Measurements from ENCODE around the gene PDZK1.
"Not testable (repeated sequence)": the region's sequence is repeated elsewhere in the genome, so short reads cannot be mapped to it uniquely, and the experiment has no call there.

The PDZK1 gene

DNA sequence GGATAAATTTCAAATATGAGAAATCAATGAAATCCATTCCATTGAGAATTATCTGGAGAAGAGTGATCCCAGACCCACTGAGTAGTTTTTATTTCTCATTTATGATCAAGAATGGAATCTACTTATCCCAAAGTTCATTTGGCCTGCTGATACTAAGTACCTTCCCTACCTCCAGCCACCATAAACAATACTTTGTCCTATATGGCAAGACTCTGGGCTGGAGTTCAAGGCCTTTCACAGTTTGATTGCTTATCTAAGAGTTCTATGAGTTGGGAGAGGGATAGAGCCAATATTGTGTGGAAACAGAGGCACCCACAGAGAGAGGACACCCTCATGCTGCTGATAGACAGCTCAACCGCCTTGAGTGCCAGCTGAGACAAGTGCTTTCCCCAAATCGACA, 5.1 kb downstream of the PDZK1 start:
- no peak overlapping the region for H3K4me3 ChIP-seq (ENCODE audit: low read length)

GRCh38 chr1:145701306-145701862, 5.8 kb downstream of the PDZK1 start:
- Histone ChIP-seq H2AFZ (ENCODE audit: low read depth, low read length) (no peak overlapping the region), H3K4me3 (ENCODE audit: low read length) (no peak overlapping the region), H3K4me1 (ENCODE audit: insufficient read depth, low read length) (no peaks in the 10 kb centered on the region), H3K36me3 (ENCODE audit: insufficient read depth, low read length) (no peaks in the 10 kb centered on the region), H3K9me3 (ENCODE audit: low read length) (no peaks in the 10 kb centered on the region), H3K27me3 (ENCODE audit: insufficient read depth, low read length) (no peaks in the 10 kb centered on the region)

More for the DNA sequence above, 5.1 kb downstream of the PDZK1 start:
- no peaks in the 10 kb centered on the region for H3K4me1 ChIP-seq (ENCODE audit: insufficient read depth, low read length)
- H3K9me3 ChIP-seq (ENCODE audit: low read length), result no peaks in the 10 kb centered on the region
- no peaks in the 10 kb centered on the region for H3K27me3 ChIP-seq (ENCODE audit: insufficient read depth, low read length)
- H2AFZ ChIP-seq (ENCODE audit: low read depth, low read length), result no peak overlapping the region
- H3K36me3 ChIP-seq (ENCODE audit: insufficient read depth, low read length), result no peaks in the 10 kb centered on the region

DNA sequence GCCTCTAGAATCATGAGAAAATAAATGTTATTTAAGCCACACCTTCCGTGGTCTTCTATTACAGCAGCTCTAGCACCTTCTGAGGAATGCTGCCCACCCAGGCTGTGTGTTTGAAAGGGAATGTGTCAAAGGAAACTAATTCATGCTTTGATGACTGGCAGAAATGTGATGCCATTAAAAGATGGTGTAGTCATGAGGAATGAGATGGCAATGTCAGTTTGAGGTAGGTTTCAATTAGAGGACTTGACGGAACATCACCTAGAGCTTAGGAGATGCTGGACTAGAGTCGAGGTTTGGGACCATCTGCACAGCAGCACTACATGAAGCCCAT, 10.6 kb downstream of the PDZK1 start:
- H3K27me3 ChIP-seq (ENCODE audit: insufficient read depth, low read length), result no peaks in the 10 kb centered on the region
- no peaks in the 10 kb centered on the region for H3K36me3 ChIP-seq (ENCODE audit: insufficient read depth, low read length)
- H2AFZ ChIP-seq (ENCODE audit: low read depth, low read length), result no peak overlapping the region
- no peaks in the 10 kb centered on the region for H3K9me3 ChIP-seq (ENCODE audit: low read length)
- H3K4me3 ChIP-seq (ENCODE audit: low read length), result no peak overlapping the region
- H3K4me1 ChIP-seq (ENCODE audit: insufficient read depth, low read length), result no peaks in the 10 kb centered on the region

DNA sequence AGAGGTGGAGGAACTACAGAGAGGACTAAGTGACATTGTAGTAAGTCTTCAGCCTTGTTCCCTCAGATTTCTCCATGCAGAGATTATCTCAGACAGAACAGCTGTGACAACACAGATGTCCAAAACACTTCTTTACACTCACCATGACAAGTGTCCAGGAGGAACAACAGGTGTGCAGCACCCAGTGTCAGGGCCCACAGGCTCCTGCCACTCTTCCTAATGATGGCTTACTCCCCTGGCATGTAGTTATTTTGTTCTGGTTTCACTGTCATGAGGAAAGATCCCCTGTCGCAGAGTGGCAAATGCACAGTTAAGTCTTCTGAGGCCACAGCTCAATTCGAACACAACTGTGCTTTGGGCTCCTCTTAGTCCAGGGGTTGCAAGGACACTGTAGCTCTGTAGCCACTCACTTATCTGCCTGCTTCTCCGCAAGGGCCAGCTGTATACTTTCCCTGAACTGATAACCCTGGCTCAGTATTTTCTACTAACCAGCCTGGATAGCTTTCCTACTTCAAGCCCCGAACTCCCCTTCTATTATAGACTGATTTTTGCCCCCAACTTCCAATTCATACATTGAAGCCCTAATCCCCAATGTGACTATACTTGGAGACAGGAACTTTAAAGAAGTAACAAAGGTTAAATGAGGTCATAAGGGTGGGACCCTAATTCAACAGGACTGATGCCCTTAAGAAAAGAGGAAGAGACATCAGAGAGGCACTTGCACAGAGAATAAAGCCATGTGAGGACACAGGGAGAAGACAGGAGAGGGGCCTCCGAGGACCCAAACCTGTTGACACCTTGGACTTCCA, 11.1 kb downstream of the PDZK1 start:
- Histone ChIP-seq H3K4me3 (ENCODE audit: low read length) (no peak overlapping the region), H3K9me3 (ENCODE audit: low read length) (no peaks in the 10 kb centered on the region), H3K4me1 (ENCODE audit: insufficient read depth, low read length) (no peaks in the 10 kb centered on the region), H2AFZ (ENCODE audit: low read depth, low read length) (no peak overlapping the region), H3K27me3 (ENCODE audit: insufficient read depth, low read length) (no peaks in the 10 kb centered on the region), H3K36me3 (ENCODE audit: insufficient read depth, low read length) (no peaks in the 10 kb centered on the region)

GRCh38 chr1:145692785-145693443, 14.3 kb downstream of the PDZK1 start:
- no peaks in the 10 kb centered on the region for H3K9me3 ChIP-seq (ENCODE audit: low read length)
- no peaks in the 10 kb centered on the region for H3K27me3 ChIP-seq (ENCODE audit: insufficient read depth, low read length)
- H3K4me1 ChIP-seq (ENCODE audit: insufficient read depth, low read length), result peaks cover 4% of the 10 kb centered on the region
- no peak overlapping the region for H2AFZ ChIP-seq (ENCODE audit: low read depth, low read length)
- no peak overlapping the region for H3K4me3 ChIP-seq (ENCODE audit: low read length)
- H3K36me3 ChIP-seq (ENCODE audit: insufficient read depth, low read length), result no peaks in the 10 kb centered on the region

GRCh38 chr1:145690587-145691558, 16.3 kb downstream of the PDZK1 start:
- Histone ChIP-seq H3K4me3 (ENCODE audit: low read length) (no peak overlapping the region), H3K36me3 (ENCODE audit: insufficient read depth, low read length) (no peaks in the 10 kb centered on the region), H3K4me1 (ENCODE audit: insufficient read depth, low read length) (peaks cover 4% of the 10 kb centered on the region), H2AFZ (ENCODE audit: low read depth, low read length) (no peak overlapping the region), H3K27me3 (ENCODE audit: insufficient read depth, low read length) (no peaks in the 10 kb centered on the region), H3K9me3 (ENCODE audit: low read length) (no peaks in the 10 kb centered on the region)

DNA sequence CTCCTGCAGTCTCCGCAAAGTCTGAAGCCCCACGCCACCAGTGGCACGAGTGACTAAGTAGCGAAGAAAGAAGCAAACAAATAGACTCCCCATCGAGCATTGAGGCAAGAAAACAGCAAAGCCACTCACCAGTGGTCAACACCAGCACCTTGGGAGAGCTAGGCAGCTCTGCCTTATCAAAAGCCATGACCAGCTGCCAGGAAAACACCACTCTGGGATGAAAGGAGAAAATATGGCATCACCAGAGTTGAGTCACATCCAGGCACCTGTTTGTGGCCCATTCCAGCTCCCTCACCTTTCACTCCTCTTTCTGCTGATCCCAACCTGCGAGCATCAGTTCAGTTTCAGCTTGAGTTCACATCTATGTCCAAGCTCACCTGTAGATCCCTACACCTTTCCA, 17.2 kb downstream of the PDZK1 start:
- H3K27me3 ChIP-seq (ENCODE audit: insufficient read depth, low read length), result no peaks in the 10 kb centered on the region
- H2AFZ ChIP-seq (ENCODE audit: low read depth, low read length), result no peak overlapping the region
- H3K4me1 ChIP-seq (ENCODE audit: insufficient read depth, low read length), result peaks cover 4% of the 10 kb centered on the region
- no peak overlapping the region for H3K4me3 ChIP-seq (ENCODE audit: low read length)
- H3K9me3 ChIP-seq (ENCODE audit: low read length), result no peaks in the 10 kb centered on the region
- no peaks in the 10 kb centered on the region for H3K36me3 ChIP-seq (ENCODE audit: insufficient read depth, low read length)

- Histone ChIP-seq H3K4me1 (ENCODE audit: insufficient read depth, low read length) (peaks cover 4% of the 10 kb centered on the region), H3K36me3 (ENCODE audit: insufficient read depth, low read length) (no peaks in the 10 kb centered on the region), H3K9me3 (ENCODE audit: low read length) (no peaks in the 10 kb centered on the region), H3K4me3 (ENCODE audit: low read length) (no peak overlapping the region), H3K27me3 (ENCODE audit: insufficient read depth, low read length) (no peaks in the 10 kb centered on the region), H2AFZ (ENCODE audit: low read depth, low read length) (no peak overlapping the region)
These were observed 18.2 kb downstream of the PDZK1 start for GRCh38 chr1:145688924-145689323.

DNA sequence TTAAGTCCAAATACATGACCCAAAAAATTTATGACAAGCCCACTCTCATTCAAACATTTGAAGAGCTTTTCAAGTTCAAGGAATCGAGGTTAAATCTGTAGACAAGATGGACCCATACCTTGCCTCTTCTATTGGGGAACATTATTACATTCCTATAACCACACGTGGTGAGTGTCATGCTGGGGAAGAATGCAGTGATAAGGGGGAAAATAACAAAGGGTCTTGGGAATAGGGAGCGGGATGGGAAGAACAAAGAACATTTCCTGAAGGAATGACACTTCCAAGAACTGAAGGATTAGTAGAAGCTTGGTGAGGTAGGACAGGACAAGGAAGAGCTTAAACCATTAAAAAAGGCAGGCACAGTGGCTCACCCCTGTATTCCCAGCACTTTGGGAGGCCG, 18.8 kb downstream of the PDZK1 start:
- H3K9me3 ChIP-seq (ENCODE audit: low read length), result no peaks in the 10 kb centered on the region
- H2AFZ ChIP-seq (ENCODE audit: low read depth, low read length), result no peak overlapping the region
- H3K27me3 ChIP-seq (ENCODE audit: insufficient read depth, low read length), result no peaks in the 10 kb centered on the region
- no peak overlapping the region for H3K4me3 ChIP-seq (ENCODE audit: low read length)
- no peaks in the 10 kb centered on the region for H3K36me3 ChIP-seq (ENCODE audit: insufficient read depth, low read length)
- H3K4me1 ChIP-seq (ENCODE audit: insufficient read depth, low read length), result peaks cover 4% of the 10 kb centered on the region

GRCh38 chr1:145686078-145686477, 21.1 kb downstream of the PDZK1 start:
- not testable (repeated sequence) for H3K4me3 ChIP-seq (ENCODE audit: low read length); H3K9me3 ChIP-seq (ENCODE audit: low read length); H2AFZ ChIP-seq (ENCODE audit: low read depth, low read length); H3K27me3 ChIP-seq (ENCODE audit: insufficient read depth, low read length); H3K36me3 ChIP-seq (ENCODE audit: insufficient read depth, low read length); H3K4me1 ChIP-seq (ENCODE audit: insufficient read depth, low read length)

- H3K4me1 ChIP-seq (ENCODE audit: insufficient read depth, low read length); H3K4me3 ChIP-seq (ENCODE audit: low read length); H3K27me3 ChIP-seq (ENCODE audit: insufficient read depth, low read length); H2AFZ ChIP-seq (ENCODE audit: low read depth, low read length); H3K36me3 ChIP-seq (ENCODE audit: insufficient read depth, low read length); H3K9me3 ChIP-seq (ENCODE audit: low read length): not testable (repeated sequence)
These were observed 22.3 kb downstream of the PDZK1 start for GRCh38 chr1:145684858-145685257.

DNA sequence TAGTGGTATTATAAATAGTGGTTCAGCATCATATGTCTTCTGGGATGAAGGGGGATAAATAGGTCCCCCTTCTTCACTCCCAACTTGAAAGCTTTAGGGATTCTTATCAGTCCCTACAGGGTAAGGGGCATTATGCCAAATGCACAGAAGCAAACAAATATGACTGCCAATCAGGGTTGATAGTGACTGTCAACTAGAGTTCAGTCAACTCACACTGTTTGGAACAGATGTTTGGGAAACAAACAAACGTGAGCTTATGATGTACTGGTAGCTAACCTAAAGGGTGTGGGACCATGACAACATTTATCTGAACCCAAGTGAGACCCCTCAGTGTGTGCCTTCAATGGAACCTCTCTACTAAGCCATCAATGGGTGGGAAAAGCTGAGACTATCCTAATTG, 34.0 kb downstream of the PDZK1 start:
- not testable (repeated sequence) for H3K27me3 ChIP-seq (ENCODE audit: insufficient read depth, low read length); H2AFZ ChIP-seq (ENCODE audit: low read depth, low read length); H3K36me3 ChIP-seq (ENCODE audit: insufficient read depth, low read length); H3K9me3 ChIP-seq (ENCODE audit: low read length); H3K4me1 ChIP-seq (ENCODE audit: insufficient read depth, low read length); H3K4me3 ChIP-seq (ENCODE audit: low read length)
